ENCODE results near the gene PDHX.
A peak's percentile ranks its signal among the peaks of the same experiment; 100 is the strongest.

PDHX gene

DNA sequence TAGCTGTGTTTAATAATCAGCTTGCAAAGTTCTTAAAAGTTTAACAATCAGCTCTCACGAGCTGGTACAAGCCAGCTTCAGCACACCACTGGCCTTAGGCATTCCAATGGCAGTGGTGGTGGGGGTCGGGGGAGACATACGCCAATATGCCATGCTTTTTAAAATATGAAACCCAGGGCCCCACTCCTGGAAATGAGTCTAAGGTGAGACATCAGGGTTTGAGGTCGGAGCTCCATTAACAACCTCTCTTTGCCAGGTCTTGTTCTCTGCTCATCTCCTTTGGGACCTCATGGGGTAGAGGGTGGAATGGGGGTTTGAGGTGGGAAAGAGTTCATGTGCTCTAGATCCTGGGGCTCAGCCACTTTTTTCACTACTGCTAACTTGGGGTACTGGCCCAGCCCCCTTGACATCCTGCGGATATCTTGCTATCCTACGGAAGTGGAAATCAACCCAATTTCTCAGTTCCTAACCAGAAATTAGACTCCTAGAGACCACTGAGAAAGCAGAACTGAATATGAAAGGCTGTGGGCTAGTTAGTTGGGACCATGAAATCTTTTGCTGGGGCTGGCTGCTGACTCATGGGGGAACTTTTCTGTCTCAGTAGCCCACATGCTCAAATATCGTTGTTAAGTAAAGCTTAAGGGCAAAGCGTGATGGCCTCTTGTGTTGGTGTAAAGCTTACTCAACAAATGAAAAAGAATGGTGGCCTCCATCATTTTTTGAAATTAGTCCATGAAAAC lies 90.1 kb downstream of the PDHX start:
- no peak overlapping the region for H3K4me3 ChIP-seq (ENCODE audit: control insufficient read depth, low read depth, low read length)
- no peak for DNase-seq (ENCODE audit: low read depth)
- TF ChIP-seq, protein P1, sequence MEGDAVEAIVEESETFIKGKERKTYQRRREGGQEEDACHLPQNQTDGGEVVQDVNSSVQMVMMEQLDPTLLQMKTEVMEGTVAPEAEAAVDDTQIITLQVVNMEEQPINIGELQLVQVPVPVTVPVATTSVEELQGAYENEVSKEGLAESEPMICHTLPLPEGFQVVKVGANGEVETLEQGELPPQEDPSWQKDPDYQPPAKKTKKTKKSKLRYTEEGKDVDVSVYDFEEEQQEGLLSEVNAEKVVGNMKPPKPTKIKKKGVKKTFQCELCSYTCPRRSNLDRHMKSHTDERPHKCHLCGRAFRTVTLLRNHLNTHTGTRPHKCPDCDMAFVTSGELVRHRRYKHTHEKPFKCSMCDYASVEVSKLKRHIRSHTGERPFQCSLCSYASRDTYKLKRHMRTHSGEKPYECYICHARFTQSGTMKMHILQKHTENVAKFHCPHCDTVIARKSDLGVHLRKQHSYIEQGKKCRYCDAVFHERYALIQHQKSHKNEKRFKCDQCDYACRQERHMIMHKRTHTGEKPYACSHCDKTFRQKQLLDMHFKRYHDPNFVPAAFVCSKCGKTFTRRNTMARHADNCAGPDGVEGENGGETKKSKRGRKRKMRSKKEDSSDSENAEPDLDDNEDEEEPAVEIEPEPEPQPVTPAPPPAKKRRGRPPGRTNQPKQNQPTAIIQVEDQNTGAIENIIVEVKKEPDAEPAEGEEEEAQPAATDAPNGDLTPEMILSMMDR (conservative IDR thresholded peaks at IDR 0.05; ENCODE audit: control insufficient read depth, insufficient read depth, low read depth, low read length), result no peak

- H3K4me3 ChIP-seq (ENCODE audit: control insufficient read depth, low read depth, low read length), result no peak overlapping the region
- TF ChIP-seq, protein P1 (conservative IDR thresholded peaks at IDR 0.05; ENCODE audit: control insufficient read depth, insufficient read depth, low read depth, low read length), result no peak
- no peak for DNase-seq (ENCODE audit: low read depth)
Measured at GRCh38 chr11:35007277-35007676, 90.9 kb downstream of the PDHX start.

GRCh38 chr11:35009191-35009943 lies 92.9 kb downstream of the PDHX start:
- TF ChIP-seq, protein P1 (conservative IDR thresholded peaks at IDR 0.05; ENCODE audit: control insufficient read depth, insufficient read depth, low read depth, low read length), result no peak
- H3K4me3 ChIP-seq (ENCODE audit: control insufficient read depth, low read depth, low read length), result no peak overlapping the region
- peak; percentile 85 for DNase-seq (ENCODE audit: low read depth)

- H3K4me3 ChIP-seq (ENCODE audit: control insufficient read depth, low read depth, low read length), result no peak overlapping the region
- TF ChIP-seq, protein P1 (conservative IDR thresholded peaks at IDR 0.05; ENCODE audit: control insufficient read depth, insufficient read depth, low read depth, low read length), result no peak
- DNase-seq (ENCODE audit: low read depth), result no peak
Measured at GRCh38 chr11:35009944-35010342, 93.5 kb downstream of the PDHX start.

GRCh38 chr11:35010654-35011053 lies 94.2 kb downstream of the PDHX start:
- no peak overlapping the region for H3K4me3 ChIP-seq (ENCODE audit: control insufficient read depth, low read depth, low read length)
- DNase-seq (ENCODE audit: low read depth), result no peak
- TF ChIP-seq, protein P1 (conservative IDR thresholded peaks at IDR 0.05; ENCODE audit: control insufficient read depth, insufficient read depth, low read depth, low read length), result no peak

DNA sequence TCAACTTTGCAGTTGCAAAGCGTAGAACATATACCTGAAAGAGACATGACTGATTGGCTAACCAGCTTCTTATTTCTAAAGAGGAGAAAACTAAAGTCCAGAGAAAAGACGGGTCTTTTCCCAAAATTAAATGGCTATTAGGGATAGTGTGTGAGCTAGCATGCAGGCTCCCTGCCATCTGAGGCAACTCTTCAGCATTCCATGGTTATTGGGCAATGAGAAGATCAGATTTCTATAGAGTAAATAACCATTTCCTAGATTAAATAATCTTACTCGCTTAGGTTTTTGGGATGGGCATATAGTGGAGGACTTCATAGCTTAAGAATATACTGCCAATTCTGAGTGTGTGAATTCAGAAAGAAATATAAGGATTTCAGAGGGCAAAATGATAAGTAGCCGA lies 95.0 kb downstream of the PDHX start:
- TF ChIP-seq, protein P1 (conservative IDR thresholded peaks at IDR 0.05; ENCODE audit: control insufficient read depth, insufficient read depth, low read depth, low read length), result no peak
- DNase-seq (ENCODE audit: low read depth), result peak; percentile 62
- H3K4me3 ChIP-seq (ENCODE audit: control insufficient read depth, low read depth, low read length), result no peak overlapping the region
